IPS-NIHi11 (cell line): ENCODE results near the gene MFN2.

Experiments
- DNase-seq: peaks from one replicate; pipeline ENCODE4 v3.0.0; 2012; ENCODE audit warnings: mixed read lengths, low spot score

The MFN2 gene

GRCh38 chr1:11960276-11960675 lies 20.0 kb upstream of the MFN2 start:
- DNase-seq, result no peak

- no peak for DNase-seq
These were observed 19.5 kb upstream of the MFN2 start for GRCh38 chr1:11960715-11961114.

GRCh38 chr1:11961230-11961629 lies 19.0 kb upstream of the MFN2 start:
- DNase-seq, result no peak

DNA sequence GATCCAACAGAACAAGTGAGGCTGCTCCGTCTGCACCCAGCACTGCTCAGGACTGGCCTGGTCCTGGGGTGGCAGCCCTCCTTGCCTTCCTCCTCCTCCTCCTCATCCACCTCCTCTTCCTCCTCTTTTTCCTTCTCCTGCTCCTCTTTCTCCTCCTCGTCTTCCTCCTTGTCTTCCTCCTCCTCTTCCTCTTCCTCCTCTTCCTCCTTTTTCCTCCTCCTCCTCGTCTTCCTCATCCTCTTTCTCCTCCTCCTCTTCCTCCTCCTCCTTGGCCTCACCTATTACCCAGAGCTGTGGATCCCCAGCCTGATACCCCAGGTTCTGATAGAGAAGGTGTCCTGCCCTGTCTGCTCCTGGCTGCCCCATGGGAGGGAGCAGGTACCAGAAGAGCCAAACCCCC lies 16.6 kb upstream of the MFN2 start:
- DNase-seq, result no peak

- peak; percentile 4 for DNase-seq
These were observed 15.6 kb upstream of the MFN2 start for GRCh38 chr1:11964656-11965055.

GRCh38 chr1:11967028-11967547 lies 13.2 kb upstream of the MFN2 start:
- DNase-seq, result peak; percentile 82

- no peak for DNase-seq
These were observed 9.6 kb upstream of the MFN2 start for GRCh38 chr1:11970441-11971185.

DNA sequence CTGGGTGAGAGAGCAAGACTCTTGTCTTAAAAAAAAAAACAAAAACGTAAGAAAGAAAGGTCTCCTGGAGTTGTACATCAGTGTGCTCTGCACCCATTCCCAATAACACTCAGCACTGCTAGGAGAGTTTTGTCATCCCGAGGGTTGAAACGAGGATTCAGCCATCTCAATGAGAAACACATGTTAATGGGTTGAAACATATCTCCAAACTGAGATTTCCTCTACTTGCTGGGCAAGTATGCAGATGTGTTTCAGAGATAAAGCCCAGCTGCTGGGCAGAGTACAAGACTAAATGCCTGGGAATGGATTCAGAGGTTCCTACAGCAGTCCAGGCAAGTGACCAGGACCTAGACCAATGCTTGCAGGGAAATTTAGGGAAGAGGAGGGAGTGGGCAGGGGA lies 2.6 kb upstream of the MFN2 start:
- no peak for DNase-seq

- no peak for DNase-seq
These were observed 1.9 kb upstream of the MFN2 start for GRCh38 chr1:11978301-11978700.

DNA sequence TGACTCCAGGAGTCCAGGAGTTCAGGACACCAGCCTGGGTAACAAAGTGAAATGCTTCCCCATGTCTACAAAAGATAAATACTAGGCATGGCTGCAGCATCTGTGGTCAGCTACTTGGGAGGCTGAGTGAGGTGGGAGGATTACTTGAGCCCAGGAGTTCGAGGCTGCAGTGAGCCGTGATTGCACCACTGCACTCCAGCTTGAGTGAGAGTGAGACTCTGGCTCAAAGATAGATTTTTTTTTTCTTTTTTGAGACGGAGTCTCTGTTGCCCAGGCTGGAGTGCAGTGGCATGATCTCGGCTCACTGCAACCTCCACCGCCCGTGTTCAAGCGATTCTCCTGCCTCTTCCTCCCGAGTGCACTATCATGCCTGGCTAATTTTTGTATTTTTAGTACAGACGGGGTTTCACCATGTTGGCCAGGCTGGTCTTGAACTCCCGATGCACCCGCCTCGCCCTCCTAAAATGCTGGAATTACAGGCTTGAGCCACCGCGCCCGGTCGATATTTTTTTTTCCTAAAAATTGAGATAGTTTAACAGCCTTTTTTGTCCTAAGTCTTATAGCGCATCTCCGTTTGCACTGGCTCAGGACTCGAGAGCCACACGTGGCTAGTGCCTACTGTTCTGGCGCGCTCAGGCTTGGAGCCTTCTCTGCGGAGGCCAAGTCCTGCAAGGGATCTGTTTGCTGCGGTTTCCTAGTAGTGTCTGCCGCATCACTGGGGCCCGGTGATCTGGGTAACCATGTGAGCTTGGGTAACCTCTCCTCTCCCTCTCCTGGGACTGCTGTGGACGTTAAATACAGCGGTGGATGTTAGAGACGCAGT lies 1.0 kb upstream of the MFN2 start:
- DNase-seq, result peak; percentile 33

DNA sequence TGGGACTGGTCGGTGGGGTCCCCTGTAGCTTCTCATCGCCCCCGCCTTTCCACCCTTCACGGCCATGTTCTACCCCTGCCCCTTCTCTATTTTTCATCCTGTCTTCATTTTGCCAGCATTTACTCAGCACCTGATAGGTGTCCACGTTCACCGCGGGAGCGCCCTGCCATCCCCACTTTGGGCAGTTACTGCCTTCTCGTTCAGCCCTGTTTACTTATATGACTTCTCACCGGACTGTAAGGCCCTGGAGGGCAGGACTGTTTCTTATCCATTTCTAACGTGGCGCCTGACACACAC lies 380 bp downstream of the MFN2 start:
- DNase-seq, result no peak

DNA sequence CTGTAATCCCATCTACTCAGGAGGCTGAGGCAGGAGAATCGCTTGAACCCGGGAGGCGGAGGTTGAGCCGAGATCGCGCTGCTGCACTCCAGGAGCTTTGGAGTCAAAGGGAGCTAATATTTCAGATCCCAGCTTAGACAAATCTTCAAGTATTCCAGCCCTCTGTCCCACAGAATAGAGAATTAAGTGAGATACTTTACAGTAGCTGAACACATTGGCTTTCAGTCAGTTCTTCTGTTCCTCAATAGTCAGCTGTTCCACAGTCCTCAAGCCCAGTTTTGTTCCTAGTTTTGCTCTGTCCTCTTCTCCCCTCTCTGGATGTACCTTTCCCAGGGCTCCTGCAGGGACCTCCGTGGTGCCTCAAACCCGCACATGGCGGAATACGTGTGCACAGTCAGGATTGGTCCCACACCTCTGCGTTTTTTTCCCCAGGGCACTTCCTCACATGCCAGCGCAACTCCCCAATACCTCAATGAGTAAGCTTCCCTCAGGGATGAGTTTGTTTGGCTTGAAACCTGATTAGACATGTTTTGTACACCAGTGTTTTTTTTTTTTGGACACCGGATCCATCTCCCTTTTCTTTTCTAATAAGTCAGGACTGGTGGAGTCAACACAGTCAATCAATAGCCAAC lies 1.2 kb downstream of the MFN2 start:
- DNase-seq, result no peak

GRCh38 chr1:11982010-11982392 lies 1.8 kb downstream of the MFN2 start:
- no peak for DNase-seq

GRCh38 chr1:11984121-11984520 lies 3.9 kb downstream of the MFN2 start:
- no peak for DNase-seq

- DNase-seq, result no peak
These were observed 4.3 kb downstream of the MFN2 start for GRCh38 chr1:11984576-11984975.

GRCh38 chr1:11985171-11985570 lies 4.9 kb downstream of the MFN2 start:
- no peak for DNase-seq

GRCh38 chr1:11985851-11986250 lies 5.6 kb downstream of the MFN2 start:
- DNase-seq, result no peak

- DNase-seq, result no peak
These were observed 9.4 kb downstream of the MFN2 start for GRCh38 chr1:11989669-11990068.

DNA sequence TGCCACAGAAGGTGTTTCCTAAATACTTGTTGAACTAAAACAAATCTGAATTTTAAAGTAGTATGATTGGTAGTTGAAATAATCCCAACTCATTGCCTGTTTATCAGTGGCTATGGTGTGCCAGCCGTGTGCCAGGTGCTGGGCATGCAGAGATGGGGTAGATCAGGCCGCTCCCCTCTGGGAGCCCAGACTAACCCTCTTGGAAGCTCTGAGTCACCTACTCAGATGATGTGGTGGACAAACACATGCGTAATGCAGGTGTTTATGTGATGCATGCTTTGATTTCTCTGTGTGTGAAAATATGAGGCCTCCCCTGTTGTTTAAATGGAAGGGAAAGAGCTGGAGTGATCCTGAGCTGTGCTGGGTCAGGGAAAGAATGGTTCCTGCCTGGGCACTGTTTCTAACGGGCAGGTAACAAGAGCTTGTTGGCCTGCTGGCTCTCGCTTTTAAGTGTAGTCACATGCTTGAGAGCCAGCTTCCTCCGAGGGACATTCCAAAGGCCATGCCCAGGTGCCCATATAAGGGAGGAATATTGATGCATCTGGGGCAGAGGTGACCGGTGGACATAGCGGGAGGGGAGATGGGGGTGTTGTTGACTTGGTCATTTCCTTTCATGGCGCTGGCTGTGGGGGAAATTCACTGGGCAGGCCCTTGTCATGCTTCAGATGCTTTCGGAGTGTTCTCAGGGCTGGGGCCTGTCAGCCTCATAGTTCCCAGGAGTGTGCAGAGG lies 10.2 kb downstream of the MFN2 start:
- DNase-seq, result peak; percentile 5

DNA sequence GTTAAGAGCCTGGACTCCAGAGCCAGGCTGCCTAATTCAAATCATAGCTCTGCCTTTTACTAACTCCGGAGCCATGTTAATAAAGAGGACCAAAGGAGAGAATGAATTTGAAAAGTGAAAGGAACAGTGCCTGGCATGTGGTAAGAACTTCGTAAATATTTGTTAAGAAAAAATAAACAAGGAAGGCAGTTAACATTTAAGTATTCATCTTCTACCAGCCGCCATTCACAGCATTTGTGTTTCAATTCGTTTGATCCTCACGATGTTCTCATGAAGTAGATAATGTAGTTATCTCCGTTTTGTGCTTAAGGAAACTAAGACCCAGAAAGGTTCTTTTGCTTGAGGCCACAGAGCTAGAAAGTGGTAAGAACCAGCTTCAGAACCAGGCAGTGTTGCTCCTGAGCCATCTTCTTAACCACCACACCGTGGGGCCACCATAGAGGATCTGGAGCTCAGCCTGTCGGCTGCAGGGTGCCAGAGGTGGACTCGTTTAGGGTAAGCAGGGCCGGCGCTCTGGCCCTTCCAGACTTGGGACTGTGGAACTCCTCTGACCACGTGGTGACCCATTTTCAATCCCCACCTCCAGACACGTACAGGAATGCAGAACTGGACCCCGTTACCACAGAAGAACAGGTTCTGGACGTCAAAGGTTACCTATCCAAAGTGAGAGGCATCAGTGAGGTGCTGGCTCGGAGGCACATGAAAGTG lies 11.9 kb downstream of the MFN2 start:
- no peak for DNase-seq

DNA sequence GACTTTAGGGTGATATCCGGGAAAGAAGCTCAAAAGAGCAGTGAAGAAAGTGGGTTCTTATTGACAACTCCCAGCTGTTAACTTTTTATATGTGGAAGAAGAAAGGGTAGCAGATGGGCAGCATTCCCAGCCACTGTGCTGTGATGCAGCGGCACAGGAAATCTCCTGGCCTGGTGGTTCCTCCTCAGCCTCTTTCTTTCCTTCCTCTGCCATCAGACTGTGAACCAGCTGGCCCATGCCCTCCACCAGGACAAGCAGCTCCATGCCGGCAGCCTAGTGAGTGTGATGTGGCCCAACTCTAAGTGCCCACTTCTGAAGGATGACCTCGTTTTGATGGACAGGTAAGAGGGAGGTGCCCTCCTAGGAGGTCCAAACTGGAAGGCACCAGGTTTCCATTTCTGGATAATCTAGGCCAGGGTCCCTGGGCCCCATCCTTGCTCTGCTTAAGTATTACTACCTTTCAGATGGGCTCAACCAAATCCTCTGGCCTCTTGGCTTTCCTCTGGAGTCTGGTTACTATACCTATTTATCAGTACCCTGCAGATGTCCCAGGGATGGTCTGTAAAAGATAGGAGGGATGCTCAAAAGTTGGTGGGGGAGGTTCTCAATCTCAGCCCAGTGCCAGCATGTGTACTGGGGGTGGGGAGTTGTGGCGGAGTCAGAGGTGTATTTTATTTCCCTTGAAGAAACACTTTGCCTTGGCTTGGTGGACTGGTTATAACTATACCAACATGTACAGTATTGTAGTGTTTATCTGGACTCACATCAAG lies 17.0 kb downstream of the MFN2 start:
- no peak for DNase-seq
